ENCODE data around the gene RPS2.

- no peak for TF ChIP-seq POLR2A (IDR thresholded peaks at IDR 0.05; ENCODE audit: low read length)
- TF ChIP-seq GATA1 (IDR thresholded peaks at IDR 0.05; ENCODE audit: low read depth, low read length), result no peak
Measured at GRCh38 chr16:1947369-1947670, 17.3 kb downstream of the RPS2 start.

All from erythroblast (primary cell).